HG02870 (cell line): ENCODE data around the gene TMEM69.
"Not testable (repeated sequence)": the region's sequence is repeated elsewhere in the genome, so short reads cannot be mapped to it uniquely, and the experiment has no call there.

Experiments
- ATAC-seq: cut with Tn5 transposase; IDR thresholded peaks from one replicate; pipeline ENCODE4 v1.9.1; 2021; ENCODE audit warnings: mild to moderate bottlenecking, moderate library complexity; ENCODE audit not compliant: unreplicated experiment

Gene TMEM69

GRCh38 chr1:45730075-45730779 lies 42.2 kb downstream of the TMEM69 start:
- ATAC-seq = no peak

GRCh38 chr1:45730780-45731319 lies 42.9 kb downstream of the TMEM69 start:
- no peak for ATAC-seq

- ATAC-seq = no peak
Measured at GRCh38 chr1:45739137-45739536, 51.2 kb downstream of the TMEM69 start.

GRCh38 chr1:45739641-45740156 lies 51.7 kb downstream of the TMEM69 start:
- ATAC-seq = not testable (repeated sequence)
